GM12891 (cell line): ENCODE results near the gene CLCN7.

Source experiments
- DNase-seq: peaks from one replicate; pipeline ENCODE4 v3.0.0; 2011; ENCODE audit warnings: low spot score; ENCODE audit not compliant: insufficient read length
- FAIRE-seq: peaks from 2 replicates; lab custom pipeline; 2011; peaks lifted over from hg19 to GRCh38; lab: Jason Lieb, UNC
- PAX5 ChIP-seq: IDR thresholded peaks from 2 replicates; pipeline ENCODE4 v1.6.1; 2011; ENCODE audit warnings: low read length, moderate library complexity, mild to moderate bottlenecking; ENCODE audit not compliant: insufficient read depth, severe bottlenecking
- POLR2A ChIP-seq: IDR thresholded peaks from 2 replicates; pipeline ENCODE4 v1.6.1; 2011; ENCODE audit warnings: low read depth, low read length, control low read depth
- POLR2AphosphoS5 ChIP-seq: IDR thresholded peaks from 2 replicates; pipeline ENCODE4 v1.6.1; 2011; ENCODE audit warnings: low read depth, low read length, control low read depth
- POU2F2 ChIP-seq: IDR thresholded peaks from 2 replicates; pipeline ENCODE4 v1.6.1; 2011; ENCODE audit warnings: low read depth, mild to moderate bottlenecking, control low read depth, low read length, moderate library complexity
- SPI1 ChIP-seq: IDR thresholded peaks from 2 replicates; pipeline ENCODE4 v1.6.1; 2011; ENCODE audit warnings: low read depth, low read length, control low read depth
- TAF1 ChIP-seq: IDR thresholded peaks from 2 replicates; pipeline ENCODE4 v1.6.1; 2011; ENCODE audit warnings: low read depth, low read length, control low read depth

CLCN7 gene

DNA sequence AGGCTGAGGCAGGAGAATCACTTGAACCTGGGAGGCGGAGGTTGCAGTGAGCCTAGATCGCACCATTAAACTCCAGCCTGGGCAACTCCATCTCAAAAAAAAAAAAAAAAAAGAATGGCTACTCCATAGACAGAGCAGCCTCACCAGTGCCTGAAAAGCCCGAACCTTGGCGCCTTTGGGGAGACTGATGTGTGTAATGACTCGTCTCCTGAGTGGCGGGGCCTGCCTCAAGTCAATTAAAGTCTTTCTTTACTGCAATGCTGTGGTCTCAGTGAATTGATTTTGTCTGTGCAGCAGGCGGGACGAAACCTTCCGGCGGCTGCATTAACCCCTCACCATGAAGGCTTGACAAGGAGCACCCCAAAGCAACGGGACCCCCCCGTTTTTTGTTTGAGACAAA lies 50.8 kb downstream of the CLCN7 start:
- FAIRE-seq: no peak
- TF ChIP-seq SPI1 (no peak), POLR2AphosphoS5 (no peak)
- no peak for DNase-seq

DNA sequence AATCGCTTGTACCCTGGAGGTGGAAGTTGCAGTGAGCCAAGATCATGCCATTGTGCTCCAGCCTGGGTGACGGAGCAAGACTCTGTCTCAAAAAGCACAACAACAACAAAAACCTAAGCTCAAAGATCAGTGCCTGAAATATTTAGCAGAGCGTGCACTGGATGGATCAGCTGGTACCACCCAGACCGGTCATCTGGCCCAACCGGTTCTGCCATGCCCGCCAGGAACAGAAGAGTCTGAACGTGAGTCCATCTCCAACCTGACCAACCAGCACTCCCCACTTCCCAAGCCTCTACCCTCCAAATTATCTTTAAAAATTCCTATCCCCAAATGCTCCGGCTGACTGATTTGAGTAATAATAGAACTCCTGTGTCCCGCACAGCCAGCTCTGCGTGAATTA lies 52.8 kb downstream of the CLCN7 start:
- FAIRE-seq (no peak), DNase-seq (no peak)
- no peak for TF ChIP-seq PAX5
- no peak for TF ChIP-seq POU2F2
- no peak for TF ChIP-seq TAF1
- no peak for TF ChIP-seq POLR2A
- no peak for TF ChIP-seq SPI1
- TF ChIP-seq POLR2AphosphoS5: no peak

DNA sequence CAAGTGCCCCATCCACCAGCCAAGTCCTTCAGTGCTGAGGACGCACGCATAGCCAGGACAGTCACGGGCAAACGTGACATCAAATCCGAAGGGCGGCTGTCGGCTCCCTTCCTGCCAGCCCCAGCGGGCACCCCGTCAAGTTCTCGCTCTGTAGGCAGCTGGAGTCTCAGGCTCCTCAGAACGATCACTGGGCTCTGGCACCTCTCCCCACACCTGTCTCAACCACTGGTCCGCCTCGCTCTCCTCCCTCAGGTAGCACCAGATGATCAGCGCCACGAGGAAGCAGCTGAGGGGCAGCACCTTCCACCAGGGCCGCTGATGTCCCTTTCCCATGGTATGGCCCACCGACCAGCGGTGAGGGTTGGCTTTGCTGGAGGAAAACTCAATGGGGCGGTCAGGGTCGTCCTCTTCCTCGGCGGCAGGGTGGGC lies 54.7 kb downstream of the CLCN7 start:
- no peak for DNase-seq
- TF ChIP-seq POLR2AphosphoS5 (0 out of 2 replicates have a peak, but pooled peaks have one; percentile 7), SPI1 (no peak), POU2F2 (no peak), POLR2A (no peak), PAX5 (no peak)
- FAIRE-seq: no peak

GRCh38 chr16:1416521-1416941 lies 58.3 kb downstream of the CLCN7 start:
- FAIRE-seq (no peak), DNase-seq (no peak)
- no peak for TF ChIP-seq POLR2A
- no peak for TF ChIP-seq PAX5
- no peak for TF ChIP-seq SPI1
- no peak for TF ChIP-seq TAF1
- no peak for TF ChIP-seq POLR2AphosphoS5
- no peak for TF ChIP-seq POU2F2

DNA sequence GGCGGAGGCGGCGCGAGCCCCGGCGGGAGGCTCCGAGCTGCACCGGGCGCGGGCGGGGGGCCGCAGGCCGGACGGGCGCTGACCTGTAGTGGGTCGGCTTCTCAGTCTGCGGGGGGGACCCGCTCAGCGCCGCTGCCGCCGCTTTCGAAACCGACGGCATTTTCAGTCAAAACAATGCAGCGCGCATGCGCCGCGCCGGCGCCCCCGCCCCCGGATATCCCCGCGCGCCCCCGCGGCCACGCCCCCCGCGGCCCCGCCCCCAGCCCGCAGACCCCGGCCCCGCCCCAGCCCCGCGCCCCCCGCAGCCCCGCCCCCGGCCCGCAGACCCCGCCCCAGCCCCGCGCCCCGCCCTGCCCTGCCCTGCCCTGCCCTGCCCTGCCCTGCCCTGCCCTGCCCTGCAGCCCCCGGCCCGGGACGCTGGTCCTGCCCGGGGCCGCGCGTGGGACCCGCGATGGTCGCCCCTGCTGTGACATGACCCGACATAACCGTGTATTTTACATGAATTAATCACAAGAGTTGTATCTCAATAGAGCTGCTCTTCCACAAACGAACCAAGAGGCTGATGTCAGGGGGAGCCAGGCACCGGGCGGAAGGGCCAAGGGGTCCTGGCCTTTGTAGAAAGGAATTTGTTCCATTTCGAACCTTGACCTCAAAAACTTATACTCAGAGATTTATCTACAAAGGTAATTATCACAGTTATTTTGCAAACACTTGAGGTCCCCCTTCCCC lies 60.1 kb downstream of the CLCN7 start, which contains the start of gene UNKL:
Gene UNKL, minus strand, starts transcription at position 173 of the 729 bp plus-strand sequence. Its CDS starts 13 bp downstream, at position 160.
- DNase-seq (peak; percentile 86), FAIRE-seq (peak; percentile 83)
- no peak for TF ChIP-seq TAF1
- no peak for TF ChIP-seq SPI1
- no peak for TF ChIP-seq POLR2AphosphoS5
- no peak for TF ChIP-seq POLR2A
- TF ChIP-seq POU2F2: no peak
- no peak for TF ChIP-seq PAX5

DNA sequence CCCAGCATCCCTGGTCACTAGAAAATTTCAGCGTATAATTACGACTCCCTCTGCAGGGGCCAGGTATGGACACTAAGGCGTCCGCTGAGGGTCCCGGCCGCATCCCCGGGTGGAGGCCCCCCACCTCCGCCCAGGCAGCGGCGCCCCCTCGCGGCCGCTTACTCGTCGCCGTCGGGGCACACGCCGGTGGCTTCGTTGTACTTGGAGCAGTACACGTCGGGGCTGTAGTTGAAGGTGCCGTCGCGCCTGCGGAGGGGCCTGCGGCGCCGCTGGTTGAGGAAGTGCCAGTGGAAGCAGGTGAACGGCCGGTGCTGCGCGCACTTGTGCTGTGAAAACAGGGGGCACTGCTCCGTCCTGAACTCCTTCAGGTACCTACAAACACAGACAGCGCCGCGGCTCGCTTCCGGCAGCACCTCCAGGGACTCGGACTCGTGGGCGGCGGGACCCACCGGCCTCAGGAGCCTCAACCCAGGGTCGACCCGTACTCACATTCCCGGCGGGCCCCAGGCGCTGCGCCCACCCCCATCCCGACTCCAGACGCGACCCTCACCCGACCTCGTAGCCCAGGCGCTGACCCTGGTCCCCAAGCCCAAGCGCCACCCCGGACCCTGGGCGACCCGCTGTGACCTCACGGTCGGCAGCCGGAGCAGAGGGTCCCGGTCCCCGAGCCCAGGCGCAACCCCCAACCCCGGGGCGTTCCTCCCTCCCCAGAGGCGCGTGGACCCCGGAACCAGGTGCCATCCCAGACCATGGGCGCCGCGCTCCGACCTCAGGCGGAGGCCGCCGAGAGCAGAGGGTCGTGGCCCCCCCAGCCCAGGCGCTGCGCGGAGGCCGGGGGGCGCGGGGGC lies 60.9 kb downstream of the CLCN7 start:
- FAIRE-seq (peak; percentile 72), DNase-seq (peak; percentile 73)
- TF ChIP-seq SPI1 (peak; percentile 38; the same call in 1 of the 2 replicates), POU2F2 (no peak), PAX5 (no peak)

- no peak for TF ChIP-seq POU2F2
- TF ChIP-seq POLR2A: no peak
- TF ChIP-seq PAX5: no peak
- TF ChIP-seq POLR2AphosphoS5: no peak
- no peak for TF ChIP-seq TAF1
- TF ChIP-seq SPI1: no peak
- FAIRE-seq: no peak
- DNase-seq: no peak
Observed at GRCh38 chr16:1412847-1413246, 62.0 kb downstream of the CLCN7 start.

DNA sequence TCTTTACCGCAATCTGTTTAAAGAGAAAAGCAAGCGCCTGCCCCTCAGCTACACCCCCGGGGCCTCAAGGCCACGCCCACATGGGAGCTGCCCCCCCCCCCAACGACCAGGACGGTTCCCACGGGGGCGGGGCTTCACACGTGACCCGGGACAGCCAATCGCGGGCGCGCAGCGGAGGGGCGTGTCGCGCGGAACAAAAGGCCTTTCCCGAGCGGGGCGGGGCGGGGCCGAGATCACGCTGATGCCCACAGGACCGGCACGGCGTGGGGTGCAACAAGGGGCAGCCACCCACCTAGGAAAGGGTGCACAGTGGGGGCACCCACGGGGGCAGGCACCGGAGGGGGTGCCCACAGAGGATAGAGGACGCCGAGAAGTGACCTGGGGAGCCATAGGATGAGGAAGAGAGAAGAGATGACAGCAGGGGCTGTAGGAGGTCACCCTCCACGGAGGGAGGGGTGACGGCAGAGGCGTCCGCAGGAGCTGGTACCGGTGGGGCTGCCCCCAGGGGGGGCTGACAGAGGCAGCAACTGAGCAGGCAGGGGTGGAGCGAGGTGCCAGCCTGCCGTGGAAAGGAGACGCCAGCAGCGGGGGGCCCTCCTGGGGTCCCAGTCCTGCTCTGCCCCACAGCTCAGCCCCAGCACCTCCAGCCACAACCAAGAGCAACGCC lies 66.5 kb downstream of the CLCN7 start:
- FAIRE-seq (peak; percentile 98), DNase-seq (peak; percentile 95)
- TF ChIP-seq PAX5: no peak
- no peak for TF ChIP-seq POU2F2
- TF ChIP-seq SPI1: no peak; the same call in 1 of the 2 replicates
- no peak for TF ChIP-seq POLR2AphosphoS5
- TF ChIP-seq POLR2A: no peak
- no peak for TF ChIP-seq TAF1

GRCh38 chr16:1407753-1408152 lies 67.1 kb downstream of the CLCN7 start:
- DNase-seq: no peak
- TF ChIP-seq SPI1 (no peak), POU2F2 (no peak), TAF1 (no peak), POLR2AphosphoS5 (no peak), POLR2A (no peak), PAX5 (no peak)
- no peak for FAIRE-seq

- FAIRE-seq: no peak
- TF ChIP-seq SPI1: no peak
- no peak for TF ChIP-seq POLR2A
- no peak for TF ChIP-seq PAX5
- TF ChIP-seq TAF1: no peak
- no peak for DNase-seq
Observed at GRCh38 chr16:1403733-1404132, 71.1 kb downstream of the CLCN7 start.
